Activated CD4-positive, alpha-beta T cell treated with anti-CD3 and anti-CD28 coated beads, Interleukin-2, amount 50 U/mL, for 1 hour (primary cell): ENCODE measurements around the gene ZNF683.
"Not testable (repeated sequence)": the region's sequence is repeated elsewhere in the genome, so short reads cannot be mapped to it uniquely, and the experiment has no call there.

ENCODE experiments used
- DNase-seq: peaks from one replicate; pipeline ENCODE4 v3.0.0-alpha.2; 2020

The ZNF683 gene

GRCh38 chr1:26384076-26384475, 11.5 kb upstream of the ZNF683 start:
- DNase-seq: no peak

- no peak for DNase-seq
These were observed 6.3 kb upstream of the ZNF683 start for GRCh38 chr1:26378879-26379251.

- peak; percentile 70 for DNase-seq
These were observed 5.7 kb upstream of the ZNF683 start for GRCh38 chr1:26378088-26378878.

GRCh38 chr1:26376050-26376449, 3.5 kb upstream of the ZNF683 start:
- no peak for DNase-seq

GRCh38 chr1:26375081-26375480, 2.5 kb upstream of the ZNF683 start:
- no peak for DNase-seq

- DNase-seq: not testable (repeated sequence)
These were observed 1.8 kb upstream of the ZNF683 start for GRCh38 chr1:26374361-26374760.

- DNase-seq: no peak
These were observed 1.2 kb upstream of the ZNF683 start for GRCh38 chr1:26373789-26374188.

- peak; percentile 26 for DNase-seq
These were observed 731 bp upstream of the ZNF683 start for GRCh38 chr1:26373281-26373680.

GRCh38 chr1:26372039-26372438, 511 bp downstream of the ZNF683 start:
- DNase-seq: no peak

GRCh38 chr1:26370591-26371382, 1.8 kb downstream of the ZNF683 start:
- DNase-seq: no peak

- DNase-seq: no peak
These were observed 4.1 kb downstream of the ZNF683 start for GRCh38 chr1:26368486-26368885.

GRCh38 chr1:26368006-26368405, 4.5 kb downstream of the ZNF683 start:
- no peak for DNase-seq

GRCh38 chr1:26367441-26367840, 5.1 kb downstream of the ZNF683 start:
- DNase-seq: no peak

GRCh38 chr1:26364956-26365355, 7.6 kb downstream of the ZNF683 start:
- DNase-seq: no peak

- DNase-seq: peak; percentile 84
These were observed 8.8 kb downstream of the ZNF683 start for GRCh38 chr1:26363549-26364448.

- no peak for DNase-seq
These were observed 10.2 kb downstream of the ZNF683 start for GRCh38 chr1:26362331-26362730.

- no peak for DNase-seq
These were observed 10.9 kb downstream of the ZNF683 start for GRCh38 chr1:26361605-26362122.

GRCh38 chr1:26360807-26361604, 11.5 kb downstream of the ZNF683 start:
- no peak for DNase-seq

- peak; percentile 43 for DNase-seq
These were observed 12.4 kb downstream of the ZNF683 start for GRCh38 chr1:26359981-26360806.

GRCh38 chr1:26358411-26359384, 13.9 kb downstream of the ZNF683 start:
- peak; percentile 74 for DNase-seq
